ENCODE measurements around the gene PMFBP1.

Gene PMFBP1

GRCh38 chr16:72131036-72131435 is 40.9 kb downstream of the PMFBP1 start:
- no peak for DNase-seq (ENCODE audit: low read depth)

GRCh38 chr16:72129976-72130656 is 41.8 kb downstream of the PMFBP1 start:
- no peak for DNase-seq (ENCODE audit: low read depth)

DNA sequence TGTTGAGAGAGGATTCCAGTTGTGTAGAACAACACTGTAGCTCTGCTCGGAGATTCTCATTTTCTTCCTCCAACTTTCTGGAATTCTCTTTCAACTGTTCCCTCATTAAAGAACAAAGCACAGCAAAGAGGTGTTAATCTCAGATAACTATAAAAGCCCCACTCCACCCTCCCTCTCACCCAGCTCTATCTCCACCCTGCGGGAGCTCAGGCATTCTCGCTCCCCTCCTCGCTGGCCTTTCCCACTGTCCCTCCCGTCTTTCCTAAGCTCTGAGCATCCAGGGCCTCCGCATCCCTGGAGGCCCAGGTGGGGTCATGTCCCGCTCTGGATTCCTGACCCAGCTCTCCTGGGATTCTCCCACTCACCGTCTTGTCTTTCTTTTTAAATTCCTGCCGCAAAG is 43.3 kb downstream of the PMFBP1 start:
- no peak for DNase-seq (ENCODE audit: low read depth)

DNA sequence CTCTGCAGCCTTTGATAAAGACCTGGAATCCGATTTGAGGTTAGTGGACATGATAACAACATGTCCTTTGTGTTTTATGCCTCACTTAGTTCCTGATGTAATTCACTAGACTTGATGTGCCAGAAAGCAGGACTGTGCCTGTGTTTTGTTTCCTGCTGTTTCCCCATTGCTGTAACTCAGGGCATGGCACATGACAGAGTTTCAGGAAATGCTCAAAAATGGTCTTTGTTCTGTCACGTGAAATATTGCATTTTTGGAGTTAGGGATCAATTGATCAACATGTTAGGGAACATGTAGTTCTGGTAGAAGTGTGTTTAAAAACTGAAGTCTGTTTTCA is 45.6 kb downstream of the PMFBP1 start:
- no peak for DNase-seq (ENCODE audit: low read depth)

- DNase-seq (ENCODE audit: low read depth) = no peak
These were observed 46.1 kb downstream of the PMFBP1 start for GRCh38 chr16:72125635-72126428.

- peak; percentile 79 for DNase-seq (ENCODE audit: low read depth)
These were observed 47.0 kb downstream of the PMFBP1 start for GRCh38 chr16:72124761-72125634.

DNA sequence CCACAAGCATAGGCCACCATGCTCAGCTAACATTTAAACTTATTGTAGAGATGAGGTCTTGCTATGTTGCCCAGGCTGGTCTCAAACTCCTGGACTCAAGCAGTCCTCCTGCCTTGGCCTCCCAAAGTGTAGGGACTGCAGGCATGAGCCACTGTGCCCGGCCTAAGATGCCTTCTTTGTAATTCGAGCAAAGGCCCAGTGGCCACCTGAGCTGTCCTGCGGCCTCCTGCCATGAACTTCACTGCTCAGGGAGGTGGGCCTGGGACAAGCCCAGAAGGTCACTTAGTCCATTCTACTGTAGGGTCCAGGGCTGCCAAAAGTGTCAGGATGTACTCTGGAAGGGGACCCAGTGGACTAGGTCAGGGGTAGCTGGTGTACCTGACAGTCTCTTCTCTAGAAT is 47.8 kb downstream of the PMFBP1 start:
- DNase-seq (ENCODE audit: low read depth) = no peak

GRCh38 chr16:72123426-72123825 is 48.5 kb downstream of the PMFBP1 start:
- no peak for DNase-seq (ENCODE audit: low read depth)

GRCh38 chr16:72122916-72123315 is 49.0 kb downstream of the PMFBP1 start:
- no peak for DNase-seq (ENCODE audit: low read depth)

- no peak for DNase-seq (ENCODE audit: low read depth)
These were observed 49.6 kb downstream of the PMFBP1 start for GRCh38 chr16:72122308-72122707.

- no peak for DNase-seq (ENCODE audit: low read depth)
These were observed 51.9 kb downstream of the PMFBP1 start for GRCh38 chr16:72120026-72120425.

- DNase-seq (ENCODE audit: low read depth) = no peak
These were observed 58.4 kb downstream of the PMFBP1 start for GRCh38 chr16:72113616-72113945.

DNA sequence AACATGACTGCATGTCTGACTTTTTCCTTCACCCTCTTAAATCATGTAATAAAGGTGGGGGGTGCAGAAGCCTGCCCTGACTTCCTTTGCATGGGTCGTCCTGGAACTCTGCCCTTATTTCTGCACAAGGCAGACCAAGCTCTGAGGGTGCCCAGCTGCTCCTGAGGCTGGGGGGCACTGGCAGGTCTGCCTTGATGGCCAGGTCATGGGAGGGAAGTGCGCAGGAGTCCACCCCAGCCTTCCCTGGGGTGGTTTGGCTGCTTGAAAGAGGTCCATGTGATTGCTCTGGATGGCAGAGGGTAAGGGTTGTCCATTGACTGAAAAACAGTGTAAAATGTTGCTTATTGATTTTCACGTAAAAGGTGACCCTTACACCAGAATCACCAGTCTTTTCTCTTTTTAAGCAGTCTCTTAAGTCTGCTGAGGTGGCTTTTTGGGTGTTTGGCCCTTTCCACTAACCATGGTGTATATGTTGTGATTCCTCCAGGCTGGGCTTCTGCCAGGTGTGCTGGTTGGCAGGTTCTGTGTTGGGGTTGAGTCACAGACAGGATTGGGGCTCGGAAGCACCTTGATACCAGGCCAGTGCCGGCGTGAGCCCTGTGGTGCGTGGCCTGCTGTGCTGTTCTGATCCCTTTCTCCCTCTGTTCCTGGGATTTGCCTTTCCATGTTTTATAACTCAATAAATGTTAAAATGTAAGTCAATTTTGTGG is 58.9 kb downstream of the PMFBP1 start:
- DNase-seq (ENCODE audit: low read depth) = no peak

DNA sequence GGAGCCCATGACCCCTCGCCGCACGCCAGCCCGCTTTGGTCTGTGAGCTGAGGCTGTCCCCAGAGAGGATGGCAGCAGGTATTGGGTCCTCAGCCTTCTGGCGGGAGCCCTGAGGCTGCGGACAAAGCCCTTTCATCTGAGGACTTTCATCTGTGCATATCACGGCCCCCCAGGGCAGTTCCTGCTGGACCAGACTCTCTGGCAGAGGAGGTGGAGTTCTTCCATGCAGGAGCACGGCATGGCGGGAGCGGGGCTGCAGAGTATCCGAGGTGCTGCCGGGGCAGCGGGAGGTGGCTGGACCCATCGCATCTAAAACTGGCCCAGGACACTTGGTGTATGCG is 59.5 kb downstream of the PMFBP1 start:
- DNase-seq (ENCODE audit: low read depth) = no peak

GRCh38 chr16:72111657-72112451 is 60.1 kb downstream of the PMFBP1 start:
- no peak for DNase-seq (ENCODE audit: low read depth)

DNA sequence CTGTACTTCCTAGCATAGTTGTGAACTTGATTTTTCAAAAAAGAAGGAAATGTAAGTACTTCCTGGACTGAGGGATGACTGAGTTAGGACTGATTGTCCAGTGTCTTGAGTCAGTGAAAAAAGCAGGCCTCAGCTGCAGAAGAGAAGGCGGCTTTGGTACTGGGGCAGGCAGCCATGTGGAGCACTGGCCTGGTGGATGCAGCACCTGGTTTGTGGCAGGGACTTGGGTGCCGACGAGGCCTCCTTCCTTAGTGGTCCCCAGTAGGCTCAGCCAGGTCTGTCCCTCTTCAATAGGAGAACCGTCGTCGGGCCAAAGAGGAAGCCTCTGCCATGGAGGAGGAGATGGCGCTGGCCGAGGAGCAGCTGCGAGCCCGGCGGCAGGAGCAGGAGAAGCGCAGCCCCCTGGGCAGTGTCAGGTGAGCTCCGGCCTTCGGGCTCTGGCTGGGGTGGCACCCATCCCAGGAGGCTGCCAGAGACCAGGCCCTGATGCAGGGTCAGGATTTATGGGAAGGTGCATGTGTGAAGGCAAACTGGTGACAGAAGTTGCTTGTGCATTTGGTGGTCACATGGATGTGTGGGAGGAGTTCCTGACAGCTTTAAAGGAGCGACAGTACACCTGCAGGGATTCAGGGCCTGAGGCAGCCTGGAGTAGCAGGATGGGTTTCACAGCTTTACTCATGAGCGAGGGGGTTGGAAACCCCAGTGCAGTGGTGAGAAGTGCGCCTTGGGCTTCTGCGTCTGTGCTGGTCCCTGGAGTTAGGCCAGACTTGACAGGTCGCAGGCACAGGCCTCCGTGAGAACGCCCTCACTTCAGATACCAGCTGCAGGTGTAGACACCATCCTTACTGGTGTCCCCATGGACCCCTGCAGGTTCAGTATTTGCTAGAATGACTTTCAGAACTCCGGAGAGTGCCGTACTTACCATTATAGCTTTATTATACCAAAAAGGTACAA is 61.0 kb downstream of the PMFBP1 start:
- DNase-seq (ENCODE audit: low read depth) = no peak

DNA sequence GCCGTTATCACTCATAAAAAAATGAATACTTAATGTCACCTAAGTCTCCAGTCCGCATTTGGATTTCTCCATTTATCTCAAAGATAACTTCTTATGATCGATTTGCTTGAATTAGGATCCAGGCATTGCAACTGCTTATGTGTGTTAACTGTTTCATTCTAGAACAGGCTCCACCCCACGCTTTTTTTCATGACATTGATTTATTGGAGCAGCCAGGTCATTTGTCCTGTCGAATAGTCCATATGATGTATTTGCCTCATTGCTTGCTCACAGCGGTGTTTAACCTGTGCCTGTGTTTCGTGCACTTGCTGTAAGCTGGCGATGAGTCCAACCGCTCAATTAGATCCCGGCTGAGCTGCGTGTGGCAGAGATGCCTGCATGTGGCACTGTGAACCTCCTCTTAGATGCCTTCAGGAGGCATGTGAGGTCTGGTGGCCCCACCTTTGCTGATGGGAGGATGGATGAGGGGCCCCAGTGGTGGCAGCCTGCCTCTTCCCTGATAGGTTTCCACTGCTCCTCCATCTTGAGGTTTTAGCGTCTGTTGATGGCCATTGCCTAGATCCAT is 61.9 kb downstream of the PMFBP1 start:
- DNase-seq (ENCODE audit: low read depth) = no peak

DNA sequence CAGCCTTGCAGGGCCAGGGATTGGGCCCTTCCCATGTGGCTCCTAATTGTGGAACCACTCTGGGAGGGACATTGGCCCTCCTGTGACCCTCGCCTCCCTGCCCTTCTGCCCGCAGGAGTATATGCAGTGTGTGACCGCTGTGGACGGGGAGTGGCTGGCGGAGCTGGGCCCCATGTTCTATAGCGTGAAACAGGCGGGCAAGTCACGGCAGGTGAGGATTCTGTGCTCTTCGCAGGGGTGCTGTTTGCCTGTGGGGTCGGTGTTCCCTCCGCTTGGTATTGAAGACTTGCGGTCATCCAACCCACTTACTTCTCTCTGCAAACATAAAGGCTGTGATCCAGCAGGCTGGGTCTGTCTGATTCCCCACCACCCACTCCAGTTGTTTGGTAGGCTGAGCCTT is 62.7 kb downstream of the PMFBP1 start:
- DNase-seq (ENCODE audit: low read depth) = no peak

DNA sequence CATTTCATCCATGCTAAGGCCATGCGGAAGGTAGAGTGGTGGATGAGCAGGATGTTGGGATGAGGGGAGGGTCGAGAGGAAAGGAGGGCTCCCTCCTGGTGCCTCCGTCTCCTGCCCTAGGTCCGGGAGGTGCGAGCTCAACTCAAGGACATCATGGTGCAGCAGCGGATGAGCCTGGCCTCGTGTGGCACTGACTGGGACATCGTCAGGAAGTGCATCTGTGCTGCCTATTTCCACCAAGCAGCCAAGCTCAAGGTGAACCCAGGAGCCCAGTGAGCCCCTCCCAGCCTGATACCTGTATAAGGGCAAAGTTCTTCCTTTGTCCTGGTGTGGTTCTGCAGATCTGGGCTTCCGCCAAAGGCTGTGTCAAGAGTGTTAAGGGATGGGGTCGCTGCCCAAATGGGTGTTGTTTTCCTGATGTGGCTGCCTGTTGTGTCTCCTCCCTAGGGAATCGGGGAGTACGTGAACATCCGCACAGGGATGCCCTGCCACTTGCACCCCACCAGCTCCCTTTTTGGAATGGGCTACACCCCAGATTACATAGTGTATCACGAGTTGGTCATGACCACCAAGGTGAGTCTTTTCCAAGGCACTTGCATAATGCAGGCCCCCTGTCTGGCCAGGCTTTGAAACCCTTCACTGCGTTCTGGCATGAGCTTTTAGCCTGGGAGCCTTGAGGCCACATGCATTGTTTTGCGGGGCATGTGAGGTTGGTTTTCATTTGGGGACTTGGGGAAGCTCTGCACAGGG is 63.4 kb downstream of the PMFBP1 start:
- no peak for DNase-seq (ENCODE audit: low read depth)

All from EH (cell line).